ENCODE results near the gene TWF2. TPM values are rescaled to one million over a fixed set of nuclear protein-coding genes. Genes with fewer than 3 reads are reported as not detected.

Gene TWF2
- polyA plus RNA-seq, 3 donors: 141 to 199 (median 176) TPM

- peaks cover 0 to 4% (median 0%) of the 10 kb centered on the region in 3 donors for H3K27me3 Mint-ChIP-seq (ENCODE audit: low read depth in 3 of 3)
- Histone ChIP-seq H3K27ac (ENCODE audit: low read depth in 1 of 2, low read length in 2 of 2) (peak overlapping the region; percentile 64 to 76), H3K4me3 (replicated peaks in 1 of 3; ENCODE audit: low read depth in 2 of 3, low read length in 3 of 3) (no peak overlapping the region), H4K20me1 (ENCODE audit: insufficient read depth, low read length) (no peaks in the 10 kb centered on the region), H3K9ac (ENCODE audit: insufficient read depth, low read length, poor library complexity, severe bottlenecking) (no peak overlapping the region), H3K27me3 (ENCODE audit: control insufficient read depth in 2 of 2, insufficient read depth in 2 of 2, low read length in 2 of 2) (no peaks in the 10 kb centered on the region), H3K36me3 (replicated peaks in 1 of 2; ENCODE audit: control insufficient read depth in 1 of 2, insufficient read depth in 2 of 2, low read length in 2 of 2) (no peaks in the 10 kb centered on the region), H3K9me3 (replicated peaks in 1 of 2; ENCODE audit: control insufficient read depth in 1 of 2, insufficient read depth in 1 of 2, low read length in 2 of 2) (no peaks in the 10 kb centered on the region), H3K79me2 (ENCODE audit: insufficient read depth, low read length) (peaks cover 9% of the 10 kb centered on the region), H3K4me1 (ENCODE audit: control insufficient read depth in 1 of 2, insufficient read depth in 2 of 2, low read length in 2 of 2) (peaks cover 49 to 52% of the 10 kb centered on the region in 2 donors), H3K4me2 (replicated peaks; ENCODE audit: extremely low read depth, low read length, poor library complexity, severe bottlenecking) (no peak overlapping the region), H2AFZ (ENCODE audit: insufficient read depth, low read depth, low read length, poor library complexity, severe bottlenecking) (no peak overlapping the region)
- WGBS (ENCODE audit: insufficient coverage): 83% methylated on average over 1 of the region's 1 CpG
- peak in 2 of 3 donors; percentile 36 to 49 for DNase-seq
- TF ChIP-seq CTCF (IDR thresholded peaks at IDR 0.05): no peak
- H3K9me3 Mint-ChIP-seq: no peaks in the 10 kb centered on the region
- H3K27ac Mint-ChIP-seq: peak overlapping the region; percentile 50 to 90 (median 74)
- peaks cover 0 to 5% of the 10 kb centered on the region in 2 donors for H3K36me3 Mint-ChIP-seq
- H3K4me3 Mint-ChIP-seq: no peak overlapping the region
- intact Hi-C loops (cut with micrococcal nuclease): loop anchor here in 1 of 2 donors (2.0 kb wide), 1 partner anchor 14 kb away; no protein-coding TSS in a partner anchor
- peaks cover 55% of the 10 kb centered on the region for H3K4me1 Mint-ChIP-seq
Observed at GRCh38 chr3:52188556-52188955, 50.4 kb downstream of the TWF2 start.

- Histone ChIP-seq H3K79me2 (ENCODE audit: insufficient read depth, low read length) (peaks cover 9% of the 10 kb centered on the region), H3K27ac (ENCODE audit: low read depth in 1 of 2, low read length in 2 of 2) (peak overlapping the region; percentile 19 to 34), H4K20me1 (ENCODE audit: insufficient read depth, low read length) (no peaks in the 10 kb centered on the region), H3K4me1 (ENCODE audit: control insufficient read depth in 1 of 2, insufficient read depth in 2 of 2, low read length in 2 of 2) (peaks cover 49 to 52% of the 10 kb centered on the region in 2 donors), H3K36me3 (replicated peaks in 1 of 2; ENCODE audit: control insufficient read depth in 1 of 2, insufficient read depth in 2 of 2, low read length in 2 of 2) (no peaks in the 10 kb centered on the region), H3K4me3 (replicated peaks in 1 of 3; ENCODE audit: low read depth in 2 of 3, low read length in 3 of 3) (no peak overlapping the region), H3K4me2 (replicated peaks; ENCODE audit: extremely low read depth, low read length, poor library complexity, severe bottlenecking) (no peak overlapping the region), H3K27me3 (ENCODE audit: control insufficient read depth in 2 of 2, insufficient read depth in 2 of 2, low read length in 2 of 2) (no peaks in the 10 kb centered on the region), H3K9me3 (replicated peaks in 1 of 2; ENCODE audit: control insufficient read depth in 1 of 2, insufficient read depth in 1 of 2, low read length in 2 of 2) (no peaks in the 10 kb centered on the region), H3K9ac (ENCODE audit: insufficient read depth, low read length, poor library complexity, severe bottlenecking) (no peak overlapping the region), H2AFZ (ENCODE audit: insufficient read depth, low read depth, low read length, poor library complexity, severe bottlenecking) (no peak overlapping the region)
- H3K27me3 Mint-ChIP-seq (ENCODE audit: low read depth in 3 of 3): no peaks in the 10 kb centered on the region
- no CpG with 5 or more reads among the region's 9 CpGs for WGBS (ENCODE audit: insufficient coverage)
- H3K4me3 Mint-ChIP-seq: no peak overlapping the region
- DNase-seq: no peak
- intact Hi-C loops (cut with micrococcal nuclease): no loop called here
- no peak for TF ChIP-seq CTCF (IDR thresholded peaks at IDR 0.05)
- peaks cover 58% of the 10 kb centered on the region for H3K4me1 Mint-ChIP-seq
- peak overlapping the region in 6 of 7 donors; percentile 2 to 85 (median 70) for H3K27ac Mint-ChIP-seq
- peaks cover 0 to 5% of the 10 kb centered on the region in 2 donors for H3K36me3 Mint-ChIP-seq
- no peaks in the 10 kb centered on the region for H3K9me3 Mint-ChIP-seq
Observed at GRCh38 chr3:52186729-52187128, 52.2 kb downstream of the TWF2 start.

Measured in CD14-positive monocyte (primary cell).